Lung (tissue), 12 donors: Measurements from ENCODE around the gene COPS9. TPM values are rescaled to one million over a fixed set of nuclear protein-coding genes. Genes with fewer than 3 reads are reported as not detected.

Experiments used
- ATAC-seq: fragments of 200-7000 bp; cut with Tn5 transposase; one replicate; pipeline ENCODE4 v1.9.1; 2020; ENCODE audit warnings: moderate number of reproducible peaks; ENCODE audit not compliant: insufficient read depth, low FRiP score
- DNase-seq, 3 donors: peaks; one replicate each; pipeline ENCODE4 v3.0.0-alpha.2; 2013 to 2017
- H3K27ac ChIP-seq, 2 donors: one replicate each; pipeline ENCODE4 v1.5.1; 2013; ENCODE audit warnings: mild to moderate bottlenecking in 2 of 2, moderate library complexity in 2 of 2, control low read depth in 1 of 2, inconsistent platforms in 1 of 2, low read depth in 1 of 2, low read length in 1 of 2
- H3K27me3 ChIP-seq, 3 donors: one replicate each; pipeline ENCODE4 v1.5.1; 2013; ENCODE audit warnings: low read length in 2 of 3; ENCODE audit not compliant: control insufficient read depth in 3 of 3, insufficient read depth in 3 of 3
- H3K36me3 ChIP-seq, 4 donors: one replicate each; pipeline ENCODE4 v1.5.1; 2013; ENCODE audit warnings: low read length in 4 of 4, mild to moderate bottlenecking in 1 of 4, moderate library complexity in 1 of 4; ENCODE audit not compliant: control insufficient read depth in 4 of 4, insufficient read depth in 4 of 4
- H3K4me1 ChIP-seq, 5 donors: one replicate each; pipeline ENCODE4 v1.5.1; 2013; ENCODE audit warnings: low read length in 5 of 5, mild to moderate bottlenecking in 2 of 5, moderate library complexity in 1 of 5; ENCODE audit not compliant: control insufficient read depth in 5 of 5, insufficient read depth in 5 of 5
- H3K4me3 ChIP-seq: one replicate; pipeline ENCODE4 v1.5.1; 2013; ENCODE audit warnings: mild to moderate bottlenecking, control low read depth, moderate library complexity
- H3K9ac ChIP-seq, 2 donors: one replicate each; pipeline ENCODE4 v1.5.1; 2013; ENCODE audit warnings: low read length in 2 of 2, control low read depth in 1 of 2; ENCODE audit not compliant: insufficient read depth in 1 of 2
- H3K9me3 ChIP-seq, 4 donors: one replicate each; pipeline ENCODE4 v1.5.1; 2013; ENCODE audit warnings: low read length in 3 of 4, mild to moderate bottlenecking in 1 of 4, moderate library complexity in 1 of 4; ENCODE audit not compliant: control insufficient read depth in 4 of 4, insufficient read depth in 3 of 4
- WGBS, 2 donors: extraction: QIAGEN DNeasy Blood & Tissue Kit; methylation state at CpG; one replicate each; pipeline ENCODE4 v1.1.7; 2013; 5-methylcytosine and 5-hydroxymethylcytosine counted together
- polyA plus RNA-seq, 2 donors: library from polyadenylated mRNA; stranded (reverse); fragments of 200-250 nt; gene quantifications; one replicate each; pipeline ENCODE4 v1.2.1, GENCODE V29; 2013
- total RNA-seq, 2 donors: library from RNA; depleted of rRNA in 1 of 2; stranded (reverse); fragments of >200 nt in 1 of 2; gene quantifications; one replicate each; pipeline ENCODE4 v1.2.1, GENCODE V29; 2014 to 2021
- TF ChIP-seq, protein P1 (sequence below): IDR thresholded peaks from 2 replicates; pipeline ENCODE4 v1.5.1; 2012; ENCODE audit warnings: mild to moderate bottlenecking; ENCODE audit errors: control extremely low read depth, extremely low read depth
- donor health status: control.
- donor health status: control.
- donor health status: Bipolar disorder and iron deficiency.
- donor health status: healthy.
- donor health status: DM: yes; HTN: yes; CAD: no.

COPS9 gene
- total and polyA plus RNA-seq, 4 donors = 52.5 to 386 (median 148) TPM

DNA sequence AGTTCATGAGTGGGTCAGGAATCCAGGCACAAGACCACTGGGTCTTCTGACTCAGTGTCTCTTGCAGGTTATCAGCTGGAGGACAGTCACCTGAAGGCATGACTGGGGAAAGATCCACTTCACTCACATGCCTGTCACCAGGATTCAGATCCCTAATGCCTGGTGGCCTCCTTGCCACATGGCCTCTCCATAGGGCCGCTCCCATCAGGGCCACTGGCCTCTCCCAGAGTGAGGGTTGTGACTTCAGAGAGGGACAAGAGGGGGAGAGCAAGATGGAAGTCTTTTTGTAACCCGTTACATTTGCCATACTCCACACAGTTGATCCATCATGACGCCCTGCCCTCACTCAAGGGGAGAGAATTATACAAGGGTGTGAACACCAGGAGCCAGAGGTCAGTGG lies 17.3 kb upstream of the COPS9 start:
- peaks cover 0 to 17% (median 0%) of the 10 kb centered on the region in 5 donors for H3K4me1 ChIP-seq
- peaks cover 0 to 4% (median 1%) of the 10 kb centered on the region in 4 donors for H3K9me3 ChIP-seq
- no peaks in the 10 kb centered on the region for H3K36me3 ChIP-seq
- H3K4me3 ChIP-seq = no peak overlapping the region
- DNase-seq = no peak
- ATAC-seq = no peak
- no peak overlapping the region for H3K27ac ChIP-seq
- WGBS, 2 donors = 70 to 88% methylated on average over 3 of the region's 3 CpGs
- no peak overlapping the region for H3K9ac ChIP-seq
- peaks cover 0 to 3% (median 0%) of the 10 kb centered on the region in 3 donors for H3K27me3 ChIP-seq
- TF ChIP-seq, protein P1, sequence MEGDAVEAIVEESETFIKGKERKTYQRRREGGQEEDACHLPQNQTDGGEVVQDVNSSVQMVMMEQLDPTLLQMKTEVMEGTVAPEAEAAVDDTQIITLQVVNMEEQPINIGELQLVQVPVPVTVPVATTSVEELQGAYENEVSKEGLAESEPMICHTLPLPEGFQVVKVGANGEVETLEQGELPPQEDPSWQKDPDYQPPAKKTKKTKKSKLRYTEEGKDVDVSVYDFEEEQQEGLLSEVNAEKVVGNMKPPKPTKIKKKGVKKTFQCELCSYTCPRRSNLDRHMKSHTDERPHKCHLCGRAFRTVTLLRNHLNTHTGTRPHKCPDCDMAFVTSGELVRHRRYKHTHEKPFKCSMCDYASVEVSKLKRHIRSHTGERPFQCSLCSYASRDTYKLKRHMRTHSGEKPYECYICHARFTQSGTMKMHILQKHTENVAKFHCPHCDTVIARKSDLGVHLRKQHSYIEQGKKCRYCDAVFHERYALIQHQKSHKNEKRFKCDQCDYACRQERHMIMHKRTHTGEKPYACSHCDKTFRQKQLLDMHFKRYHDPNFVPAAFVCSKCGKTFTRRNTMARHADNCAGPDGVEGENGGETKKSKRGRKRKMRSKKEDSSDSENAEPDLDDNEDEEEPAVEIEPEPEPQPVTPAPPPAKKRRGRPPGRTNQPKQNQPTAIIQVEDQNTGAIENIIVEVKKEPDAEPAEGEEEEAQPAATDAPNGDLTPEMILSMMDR = no peak

DNA sequence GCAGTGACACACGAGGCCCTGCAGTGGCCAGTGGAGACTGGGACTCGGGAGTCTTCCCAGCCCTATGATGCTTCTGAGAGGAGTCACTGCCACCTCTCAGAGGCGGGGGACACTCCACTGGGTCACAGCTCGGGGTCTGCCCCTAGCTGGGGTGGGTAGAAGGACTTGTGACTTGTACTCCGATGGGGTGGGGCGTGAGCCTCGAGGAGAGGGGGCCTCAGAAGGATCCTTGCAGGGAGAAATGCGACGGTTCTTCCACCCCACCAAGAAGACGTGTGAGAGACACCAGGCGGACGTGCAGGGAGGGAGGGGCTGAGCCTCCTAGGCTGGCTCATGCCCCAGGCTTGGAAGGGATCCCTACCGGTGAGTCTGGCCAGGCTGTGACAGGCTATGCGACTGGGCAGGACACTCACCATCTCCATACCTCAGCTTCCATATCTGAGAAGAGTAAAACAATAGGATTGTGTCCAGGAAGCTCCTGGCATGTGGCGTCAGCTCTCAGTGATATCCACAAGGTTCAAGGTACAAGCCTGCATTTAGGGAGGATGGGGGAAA lies 15.4 kb upstream of the COPS9 start:
- Histone ChIP-seq H3K4me1 (peaks cover 0 to 17% (median 0%) of the 10 kb centered on the region in 5 donors), H3K27ac (no peak overlapping the region), H3K36me3 (no peaks in the 10 kb centered on the region), H3K9me3 (peaks cover 0 to 4% (median 1%) of the 10 kb centered on the region in 4 donors), H3K9ac (no peak overlapping the region), H3K4me3 (no peak overlapping the region), H3K27me3 (peaks cover 0 to 3% (median 0%) of the 10 kb centered on the region in 3 donors)
- ATAC-seq (no peak), DNase-seq (no peak)
- 56 to 69% methylated on average over 15 of the region's 15 CpGs for WGBS, 2 donors
- TF ChIP-seq, protein P1 = no peak

DNA sequence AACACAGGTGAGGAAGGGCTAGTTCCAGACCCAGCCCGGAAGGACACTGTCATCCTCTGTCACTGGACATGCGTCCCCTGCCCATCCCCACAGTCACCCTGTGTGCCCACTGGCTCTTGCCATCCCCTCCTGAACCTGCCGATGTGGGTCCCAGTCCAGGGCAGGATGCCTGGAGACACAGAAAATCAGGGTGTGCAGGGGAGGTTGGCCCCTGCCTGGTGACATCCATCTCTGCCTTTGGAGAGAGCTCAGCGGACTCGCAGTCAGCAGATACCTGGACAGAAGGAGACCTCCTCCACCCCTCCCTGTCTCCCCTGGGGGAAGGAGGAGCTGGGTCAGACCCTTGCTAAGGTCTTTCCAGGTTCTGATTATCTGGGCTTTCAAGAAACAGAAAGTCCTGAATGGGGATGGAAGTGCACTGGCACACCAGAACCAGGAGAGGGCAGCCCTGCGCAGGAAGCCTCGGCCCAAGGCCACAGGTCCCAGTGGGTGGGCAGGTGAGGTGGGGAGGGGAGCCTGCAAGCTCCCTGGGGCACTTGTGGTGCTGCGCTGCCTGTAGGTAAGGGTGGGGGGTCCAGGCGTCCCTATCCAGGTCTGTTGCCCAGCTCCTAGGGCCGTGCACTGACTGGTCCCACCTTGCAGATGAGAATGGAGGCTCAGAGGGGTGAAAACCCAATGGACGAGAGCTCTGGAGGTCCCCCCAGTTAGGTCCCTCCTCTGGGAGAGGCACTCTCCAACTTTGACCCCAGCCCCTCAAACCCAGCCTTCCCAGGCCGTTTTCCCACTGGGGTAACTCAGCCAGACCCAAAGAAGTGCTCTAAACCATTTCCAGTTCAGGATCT lies 14.1 kb upstream of the COPS9 start:
- no peak overlapping the region for H3K4me3 ChIP-seq
- peak; percentile 8 to 30 (median 16) for DNase-seq
- no peaks in the 10 kb centered on the region for H3K36me3 ChIP-seq
- no peak overlapping the region for H3K27ac ChIP-seq
- no peak overlapping the region for H3K9ac ChIP-seq
- TF ChIP-seq, protein P1 = peak; percentile 15
- H3K27me3 ChIP-seq = peaks cover 0 to 3% (median 0%) of the 10 kb centered on the region in 3 donors
- H3K4me1 ChIP-seq = peaks cover 0 to 12% (median 0%) of the 10 kb centered on the region in 5 donors
- peaks cover 0 to 4% (median 1%) of the 10 kb centered on the region in 4 donors for H3K9me3 ChIP-seq
- no peak for ATAC-seq
- WGBS, 2 donors = 29 to 34% methylated on average over 12 of the region's 12 CpGs
